ENCODE data around the gene CCNE1.

DNA sequence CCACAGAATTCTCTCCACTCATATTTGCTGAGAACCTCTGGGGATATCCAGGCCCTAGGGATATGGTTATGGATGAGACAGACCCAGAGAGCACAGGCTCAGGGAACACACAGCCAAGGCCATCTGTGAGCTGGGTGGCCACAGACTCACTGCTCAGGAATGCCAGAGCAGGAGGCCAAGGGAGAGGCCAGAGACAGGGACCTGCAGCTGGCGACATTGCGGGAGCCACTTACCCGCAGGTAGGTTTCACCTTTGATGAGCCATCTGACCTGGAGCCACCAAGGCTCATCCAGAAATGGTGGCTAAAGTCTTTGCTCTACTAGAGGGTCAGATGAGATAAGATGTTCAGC is 29.4 kb downstream of the CCNE1 start:
- no peak for TF ChIP-seq POLR2A (IDR thresholded peaks at IDR 0.05; ENCODE audit: low read depth, low read length)
- no peak for TF ChIP-seq POLR2AphosphoS5 (IDR thresholded peaks at IDR 0.05; ENCODE audit: low read length)
- TF ChIP-seq, protein P1, sequence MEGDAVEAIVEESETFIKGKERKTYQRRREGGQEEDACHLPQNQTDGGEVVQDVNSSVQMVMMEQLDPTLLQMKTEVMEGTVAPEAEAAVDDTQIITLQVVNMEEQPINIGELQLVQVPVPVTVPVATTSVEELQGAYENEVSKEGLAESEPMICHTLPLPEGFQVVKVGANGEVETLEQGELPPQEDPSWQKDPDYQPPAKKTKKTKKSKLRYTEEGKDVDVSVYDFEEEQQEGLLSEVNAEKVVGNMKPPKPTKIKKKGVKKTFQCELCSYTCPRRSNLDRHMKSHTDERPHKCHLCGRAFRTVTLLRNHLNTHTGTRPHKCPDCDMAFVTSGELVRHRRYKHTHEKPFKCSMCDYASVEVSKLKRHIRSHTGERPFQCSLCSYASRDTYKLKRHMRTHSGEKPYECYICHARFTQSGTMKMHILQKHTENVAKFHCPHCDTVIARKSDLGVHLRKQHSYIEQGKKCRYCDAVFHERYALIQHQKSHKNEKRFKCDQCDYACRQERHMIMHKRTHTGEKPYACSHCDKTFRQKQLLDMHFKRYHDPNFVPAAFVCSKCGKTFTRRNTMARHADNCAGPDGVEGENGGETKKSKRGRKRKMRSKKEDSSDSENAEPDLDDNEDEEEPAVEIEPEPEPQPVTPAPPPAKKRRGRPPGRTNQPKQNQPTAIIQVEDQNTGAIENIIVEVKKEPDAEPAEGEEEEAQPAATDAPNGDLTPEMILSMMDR (IDR thresholded peaks at IDR 0.05 in 2 of 3, conservative IDR thresholded peaks at IDR 0.05 in 1 of 3; ENCODE audit: control insufficient read depth in 2 of 3, extremely low read depth in 1 of 3, insufficient read depth in 1 of 3, low read depth in 3 of 3, low read length in 3 of 3): no peak
